ENCODE results near the gene THBS4.

THBS4 gene

GRCh38 chr5:80129146-80129545, 94.0 kb downstream of the THBS4 start:
- peaks cover 10% of the 10 kb centered on the region for H3K4me1 ChIP-seq (ENCODE audit: control insufficient read depth, low read length)
- H3K79me2 ChIP-seq (ENCODE audit: control insufficient read depth, low read length): no peaks in the 10 kb centered on the region
- TF ChIP-seq CTCF (IDR thresholded peaks at IDR 0.05; ENCODE audit: low read depth, low read length, poor library complexity, severe bottlenecking): no peak
- TF ChIP-seq EZH2phosphoT487 (IDR thresholded peaks at IDR 0.05; ENCODE audit: borderline replicate concordance, low read length): no peak
- H3K36me3 ChIP-seq (ENCODE audit: control insufficient read depth, low read length): no peaks in the 10 kb centered on the region
- no peak overlapping the region for H3K4me2 ChIP-seq (ENCODE audit: low read length)
- H3K9me3 ChIP-seq (ENCODE audit: control insufficient read depth, insufficient read depth, low read length): no peaks in the 10 kb centered on the region; the same call in 1 of the 2 replicates
- H3K27ac ChIP-seq (ENCODE audit: low read depth, low read length): no peak overlapping the region
- no peaks in the 10 kb centered on the region for H3K9me2 ChIP-seq (replicated peaks; ENCODE audit: control insufficient read depth, low read length)
- no peaks in the 10 kb centered on the region for H3F3A ChIP-seq (ENCODE audit: control insufficient read depth, insufficient read depth)
- no peaks in the 10 kb centered on the region for H4K20me1 ChIP-seq (ENCODE audit: control insufficient read depth, insufficient read depth, low read depth, low read length)
- H3K4me3 ChIP-seq (ENCODE audit: low read length): no peak overlapping the region
- H3K27me3 ChIP-seq (ENCODE audit: control insufficient read depth, low read length): 0 out of 2 replicates have a peak, but pooled peaks cover 4% of the 10 kb centered on the region
